SK-N-SH (cell line): Measurements from ENCODE around the gene OAF. TPM values are rescaled to one million over a fixed set of nuclear protein-coding genes. Genes with fewer than 3 reads are reported as not detected.

Source experiments
- CTCF ChIA-PET: fragments of 300-600, 350-600 bp; formaldehyde crosslinking; extraction: SDS; loops from one replicate; lab custom pipeline; 2021; lab: Yijun Ruan, JAX
- POLR2A ChIA-PET: fragments of 350-600 bp; sonication (Branson Sonifier 250); formaldehyde crosslinking; extraction: SDS; loops from one replicate; lab custom pipeline; 2020; ENCODE audit warnings: antibody characterized with exemption, inconsistent platforms; lab: Yijun Ruan, JAX
- DNase-seq: peaks from one replicate; pipeline ENCODE4 v3.0.0; 2012
- H2AFZ ChIP-seq: fragments of 200-600 bp; sonication (generic); 2 replicates; pipeline ENCODE4 v1.8.1; 2016; ENCODE audit warnings: antibody characterized with exemption, mild to moderate bottlenecking, low read depth
- H3F3A ChIP-seq: fragments of 200-600 bp; sonication (generic); replicated peaks from 2 replicates; pipeline ENCODE3; 2016; ENCODE audit warnings: antibody characterized with exemption, mild to moderate bottlenecking; ENCODE audit not compliant: insufficient read depth
- H3K27ac ChIP-seq, 2 experiments: fragments of 200-500 bp in 1 of 2; fragments of 200-600 bp in 1 of 2; sonication (Bioruptor generic) in 1 of 2; sonication (generic), shearing (Covaris generic) in 1 of 2; 2 replicates each; pipeline versions ENCODE4 v1.5.1 to v1.6.1; 2014 to 2016; ENCODE audit warnings: low read depth in 2 of 2, inconsistent platforms in 1 of 2, low read length in 1 of 2, mild to moderate bottlenecking in 1 of 2, mixed read lengths in 1 of 2
- H3K27me3 ChIP-seq: fragments of 200-600 bp; sonication (generic), shearing (Covaris generic); 2 replicates; pipeline ENCODE4 v1.6.1; 2016; ENCODE audit warnings: mixed run types; ENCODE audit not compliant: insufficient read depth
- H3K36me3 ChIP-seq, 2 experiments: fragments of 200-500 bp in 1 of 2; fragments of 200-600 bp in 1 of 2; sonication (Bioruptor generic) in 1 of 2; sonication (generic) in 1 of 2; replicated peaks in 1 of 2; 2 replicates each; pipeline versions ENCODE3 to v1.5.1; 2014 to 2016; ENCODE audit warnings: low read length in 1 of 2, mild to moderate bottlenecking in 1 of 2; ENCODE audit not compliant: insufficient read depth in 2 of 2, control insufficient read depth in 1 of 2
- H3K4me1 ChIP-seq, 2 experiments: fragments of 200-500 bp in 1 of 2; fragments of 200-600 bp in 1 of 2; sonication (Bioruptor generic) in 1 of 2; sonication (generic), shearing (Covaris generic) in 1 of 2; 2 replicates each; pipeline versions ENCODE4 v1.5.1 to v1.6.1; 2014 to 2016; ENCODE audit warnings: low read depth in 1 of 2, low read length in 1 of 2, mixed run types in 1 of 2; ENCODE audit not compliant: insufficient read depth in 2 of 2, control insufficient read depth in 1 of 2
- H3K4me2 ChIP-seq: fragments of 200-600 bp; sonication (generic), shearing (Covaris generic); 2 replicates; pipeline ENCODE4 v1.6.1; 2017; ENCODE audit warnings: mixed run types
- H3K4me3 ChIP-seq, 2 experiments: fragments of 200-500 bp in 1 of 2; fragments of 200-600 bp in 1 of 2; sonication (Bioruptor generic) in 1 of 2; sonication (generic), shearing (Covaris generic) in 1 of 2; 2 replicates each; pipeline versions ENCODE4 v1.5.1 to v1.8.1; 2014 to 2016; ENCODE audit warnings: low read depth in 2 of 2, inconsistent platforms in 1 of 2, low read length in 1 of 2, mild to moderate bottlenecking in 1 of 2, mixed read lengths in 1 of 2, moderate library complexity in 1 of 2
- H3K79me2 ChIP-seq: fragments of 200-600 bp; sonication (generic); 2 replicates; pipeline ENCODE4 v1.8.1; 2017; ENCODE audit warnings: mild to moderate bottlenecking; ENCODE audit not compliant: insufficient read depth
- H3K9ac ChIP-seq: fragments of 200-600 bp; sonication (generic); 2 replicates; pipeline ENCODE4 v1.6.1; 2017; ENCODE audit warnings: mixed run types
- H3K9me2 ChIP-seq: fragments of 200-600 bp; sonication (generic); 2 replicates; pipeline ENCODE4 v1.6.1; 2017; ENCODE audit warnings: mixed run types
- H3K9me3 ChIP-seq: fragments of 200-600 bp; sonication (generic); 2 replicates; pipeline ENCODE4 v1.6.1; 2017; ENCODE audit warnings: mixed run types, mild to moderate bottlenecking, moderate library complexity
- H4K20me1 ChIP-seq: fragments of 200-600 bp; sonication (generic); 2 replicates; pipeline ENCODE4 v1.6.1; 2017; ENCODE audit warnings: mild to moderate bottlenecking, mixed run types; ENCODE audit not compliant: insufficient read depth
- GABPA ChIP-seq: IDR thresholded peaks from 2 replicates; pipeline ENCODE4 v1.4.0; 2012; ENCODE audit warnings: low read depth, mild to moderate bottlenecking
- NFIC ChIP-seq: IDR thresholded peaks from 2 replicates; pipeline ENCODE4 v1.4.0; 2012; ENCODE audit warnings: borderline replicate concordance
- RCOR1 ChIP-seq: fragments of 150-350 bp; IDR thresholded peaks from 2 replicates; pipeline ENCODE4 v1.6.1; 2017; ENCODE audit warnings: antibody characterized with exemption, low read length
- SIN3A ChIP-seq: IDR thresholded peaks from 2 replicates; pipeline ENCODE4 v1.6.1; 2012; ENCODE audit warnings: low read depth, mild to moderate bottlenecking, low read length, moderate library complexity, borderline replicate concordance
- WGBS: methylation state at CpG from one replicate; pipeline ENCODE4 v1.1.6; 2017; ENCODE audit warnings: low lambda C conversion rate; 5-methylcytosine and 5-hydroxymethylcytosine counted together
- polyA plus RNA-seq, 3 experiments: library from polyadenylated mRNA; depleted of rRNA; stranded (reverse); fragments of >200 nt; gene quantifications; 2 replicates each; pipeline ENCODE4 v1.2.3, GENCODE V29; 2012
- TF ChIP-seq, protein P1 (sequence below): IDR thresholded peaks from 2 replicates; pipeline ENCODE4 v1.4.0; 2012; ENCODE audit warnings: low read depth, borderline replicate concordance

Gene OAF
- polyA plus RNA-seq, 1 of the 3 experiments (the other 2 are of a cell fraction) = 28.0 TPM

DNA sequence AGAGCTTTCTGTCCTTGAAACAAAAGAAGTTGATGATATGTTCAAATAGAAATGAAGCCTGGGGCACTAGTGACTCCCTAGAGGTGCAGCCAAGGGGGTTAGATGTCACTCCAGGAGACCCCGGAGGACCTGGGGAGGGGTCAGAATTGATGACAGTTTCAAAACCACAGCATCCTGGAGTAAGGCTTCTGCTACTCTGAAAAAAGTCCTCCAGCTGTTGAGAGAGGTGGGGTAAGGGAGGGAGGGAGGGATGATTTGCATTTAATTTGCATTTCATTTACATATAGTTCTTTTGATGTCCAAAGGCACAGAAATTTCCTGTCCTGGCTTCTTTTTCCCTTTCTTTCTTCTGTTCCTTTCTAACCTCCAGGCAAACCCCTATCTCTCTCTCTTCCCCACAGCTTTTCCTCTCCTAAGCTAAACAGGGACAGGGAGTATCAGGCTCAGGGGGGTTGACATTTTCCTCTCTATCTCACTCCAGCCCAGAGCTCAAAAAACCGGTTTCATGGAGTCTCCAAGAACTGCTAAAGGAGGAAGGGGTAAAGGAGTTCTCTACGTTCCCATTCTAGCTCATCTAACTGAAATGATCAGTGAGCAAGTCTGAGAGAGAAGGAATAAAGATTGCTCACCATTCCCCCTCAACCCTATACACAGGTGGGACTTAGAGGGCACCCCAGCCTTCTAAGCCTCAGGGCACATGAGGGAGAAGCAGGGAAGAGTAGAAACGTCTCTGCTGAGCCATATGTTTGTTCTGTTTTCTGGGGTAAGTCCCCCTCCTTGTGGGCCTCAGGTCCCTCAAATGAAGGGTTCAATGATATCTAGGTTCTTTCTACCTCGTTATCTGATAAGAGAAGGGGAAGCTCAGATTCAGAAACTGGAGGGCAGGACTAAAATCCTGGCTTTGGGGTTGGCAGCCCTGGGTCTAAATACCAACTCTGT is 25.6 kb downstream of the OAF start:
- ChIA-PET POLR2A (interaction anchor here (2.4 kb wide), 1 partner anchor 63 kb away, joined by 6 read pairs; no protein-coding TSS in a partner anchor), CTCF (interaction anchor here (1.1 to 19.4 kb wide), 17 partner anchors 8 to 145 kb away, joined by 3 to 622 read pairs (median 7); no protein-coding TSS in a partner anchor)
- Histone ChIP-seq H3K9ac (no peak overlapping the region), H3F3A (no peaks in the 10 kb centered on the region), H3K4me1 (peaks cover 0 to 6% of the 10 kb centered on the region in 2 experiments; a peak in 1 of 4 replicates), H3K36me3 (no peaks in the 10 kb centered on the region), H3K27ac (no peak overlapping the region), H3K9me2 (no peaks in the 10 kb centered on the region), H3K9me3 (no peaks in the 10 kb centered on the region), H3K4me3 (no peak overlapping the region), H3K79me2 (no peaks in the 10 kb centered on the region), H3K4me2 (no peak overlapping the region), H3K27me3 (peaks cover 19% of the 10 kb centered on the region), H2AFZ (no peak overlapping the region), H4K20me1 (no peaks in the 10 kb centered on the region)
- TF ChIP-seq GABPA (no peak), NFIC (no peak)
- TF ChIP-seq, protein P1, sequence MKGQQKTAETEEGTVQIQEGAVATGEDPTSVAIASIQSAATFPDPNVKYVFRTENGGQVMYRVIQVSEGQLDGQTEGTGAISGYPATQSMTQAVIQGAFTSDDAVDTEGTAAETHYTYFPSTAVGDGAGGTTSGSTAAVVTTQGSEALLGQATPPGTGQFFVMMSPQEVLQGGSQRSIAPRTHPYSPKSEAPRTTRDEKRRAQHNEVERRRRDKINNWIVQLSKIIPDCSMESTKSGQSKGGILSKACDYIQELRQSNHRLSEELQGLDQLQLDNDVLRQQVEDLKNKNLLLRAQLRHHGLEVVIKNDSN = no peak
- 47% methylated on average over 5 of the region's 5 CpGs for WGBS
- no peak for DNase-seq

DNA sequence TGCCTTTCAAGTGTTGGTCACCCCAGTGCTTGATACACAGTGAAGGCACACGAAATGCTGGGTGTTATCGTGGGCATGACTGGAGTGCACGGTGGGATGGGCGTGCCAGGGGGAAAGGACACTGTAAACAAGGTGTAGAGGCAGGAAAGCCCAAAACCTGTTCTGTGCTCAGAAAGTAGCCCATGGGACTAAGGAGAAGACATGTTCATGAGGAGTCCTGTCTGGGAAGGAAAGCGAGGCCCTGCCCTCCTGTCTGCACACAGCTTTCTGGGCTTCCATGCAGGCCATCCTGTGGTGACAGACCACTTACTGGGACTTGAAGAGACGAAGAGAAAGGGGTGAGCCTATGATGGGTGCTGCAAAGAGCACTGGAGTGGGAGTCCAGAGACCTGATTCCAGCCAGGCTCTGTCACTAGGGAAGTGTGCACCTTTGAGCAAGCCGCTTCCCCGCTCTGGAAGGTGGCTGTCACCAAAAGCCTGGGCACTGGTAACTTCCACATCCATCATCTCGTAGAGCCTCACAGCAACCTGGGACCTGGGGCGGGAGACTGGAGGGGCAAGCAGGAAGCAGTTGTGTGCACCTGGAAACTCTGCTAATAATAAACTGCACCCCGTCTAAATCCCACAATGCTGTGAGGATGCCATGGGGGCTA is 28.3 kb downstream of the OAF start:
- ChIA-PET CTCF (interaction anchor here (0.9 to 19.4 kb wide), 7 partner anchors 10 to 69 kb away, joined by 3 to 622 read pairs (median 5); no protein-coding TSS in a partner anchor), POLR2A (no interaction called here)
- Histone ChIP-seq H3K4me2 (no peak overlapping the region), H3K79me2 (no peaks in the 10 kb centered on the region), H3K27ac (no peak overlapping the region), H4K20me1 (no peaks in the 10 kb centered on the region), H3K27me3 (peaks cover 26% of the 10 kb centered on the region), H3K36me3 (no peaks in the 10 kb centered on the region), H3F3A (no peaks in the 10 kb centered on the region), H3K9me3 (no peaks in the 10 kb centered on the region), H3K9ac (no peak overlapping the region), H3K4me1 (peaks cover 0 to 6% of the 10 kb centered on the region in 2 experiments; a peak in 1 of 4 replicates), H2AFZ (no peak overlapping the region), H3K9me2 (no peaks in the 10 kb centered on the region), H3K4me3 (no peak overlapping the region)
- no peak for DNase-seq
- TF ChIP-seq RCOR1 = no peak
- TF ChIP-seq, protein P1 = no peak
- no peak for TF ChIP-seq SIN3A
- WGBS = 74% methylated on average over 11 of the region's 11 CpGs
